HL-60/S4 treated with phorbol 12-myristate 13-acetate at 8.2 ng/mL for 4 days and 3 days (cell line): ENCODE results near the gene KLF13.

Experiments used
- in situ Hi-C: fragments of 300-500 bp; cut with MboI; formaldehyde crosslinking; loops from 2 replicates; pipeline ENCODE4 v1.15.0; 2022; ENCODE audit warnings: low sequenced_read_pairs

KLF13 gene

GRCh38 chr15:31298707-31299172 lies 27.9 kb upstream of the KLF13 start:
- in situ Hi-C loops: no loop called here

- in situ Hi-C loops: no loop called here
These were observed 26.4 kb upstream of the KLF13 start for GRCh38 chr15:31300208-31300661.

DNA sequence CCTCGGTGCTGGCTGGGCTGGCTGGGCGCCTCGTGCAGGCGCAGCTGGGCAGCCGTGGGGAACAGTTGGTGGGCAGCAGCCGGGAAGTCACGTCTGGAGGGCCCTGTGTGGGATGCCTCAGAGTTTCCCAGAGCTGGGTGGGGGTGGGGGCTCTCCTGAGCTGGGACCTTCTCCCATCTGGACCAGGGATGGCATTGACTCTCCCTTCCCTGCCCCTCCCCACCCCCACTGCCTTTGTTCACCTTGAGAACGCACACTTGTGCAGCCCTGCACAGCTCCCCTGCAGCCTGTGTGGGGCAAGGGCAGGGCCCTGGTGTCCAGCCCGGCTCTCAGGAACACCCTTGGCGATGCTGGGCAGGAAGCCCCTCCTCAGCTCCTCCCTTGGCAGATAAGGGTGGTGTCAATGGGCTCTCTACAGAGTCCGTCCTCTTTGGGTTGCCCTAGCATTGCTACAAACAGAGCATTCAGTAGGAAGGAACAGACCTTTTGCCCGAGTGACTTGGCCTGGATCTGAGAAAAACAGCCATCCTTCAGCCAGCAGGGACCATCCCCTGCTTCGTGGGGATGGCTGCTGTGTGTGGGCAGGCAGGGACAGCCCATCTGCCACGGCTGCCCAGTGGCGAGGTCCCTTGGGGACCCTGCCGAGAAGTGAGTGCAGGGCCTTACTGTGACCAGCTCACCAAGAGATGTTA lies 25.5 kb upstream of the KLF13 start:
- in situ Hi-C loops: no loop called here

DNA sequence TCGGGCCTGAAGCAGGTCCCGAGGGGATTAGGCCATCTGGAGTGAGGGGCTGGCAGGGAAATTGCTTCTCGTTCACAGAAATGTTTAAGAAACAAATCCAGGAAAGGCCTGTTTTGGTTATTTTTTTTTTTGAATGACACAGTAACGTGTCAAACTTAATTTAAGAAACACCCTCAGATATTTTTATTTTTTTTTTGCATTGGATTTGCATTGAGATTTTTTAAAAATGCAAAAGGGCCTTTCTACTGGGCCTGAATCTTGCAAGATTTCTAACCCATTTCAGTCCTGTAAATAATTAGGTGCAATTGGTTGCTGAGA lies 25.0 kb upstream of the KLF13 start:
- in situ Hi-C loops: no loop called here

GRCh38 chr15:31302029-31302657 lies 24.5 kb upstream of the KLF13 start:
- in situ Hi-C loops: no loop called here

DNA sequence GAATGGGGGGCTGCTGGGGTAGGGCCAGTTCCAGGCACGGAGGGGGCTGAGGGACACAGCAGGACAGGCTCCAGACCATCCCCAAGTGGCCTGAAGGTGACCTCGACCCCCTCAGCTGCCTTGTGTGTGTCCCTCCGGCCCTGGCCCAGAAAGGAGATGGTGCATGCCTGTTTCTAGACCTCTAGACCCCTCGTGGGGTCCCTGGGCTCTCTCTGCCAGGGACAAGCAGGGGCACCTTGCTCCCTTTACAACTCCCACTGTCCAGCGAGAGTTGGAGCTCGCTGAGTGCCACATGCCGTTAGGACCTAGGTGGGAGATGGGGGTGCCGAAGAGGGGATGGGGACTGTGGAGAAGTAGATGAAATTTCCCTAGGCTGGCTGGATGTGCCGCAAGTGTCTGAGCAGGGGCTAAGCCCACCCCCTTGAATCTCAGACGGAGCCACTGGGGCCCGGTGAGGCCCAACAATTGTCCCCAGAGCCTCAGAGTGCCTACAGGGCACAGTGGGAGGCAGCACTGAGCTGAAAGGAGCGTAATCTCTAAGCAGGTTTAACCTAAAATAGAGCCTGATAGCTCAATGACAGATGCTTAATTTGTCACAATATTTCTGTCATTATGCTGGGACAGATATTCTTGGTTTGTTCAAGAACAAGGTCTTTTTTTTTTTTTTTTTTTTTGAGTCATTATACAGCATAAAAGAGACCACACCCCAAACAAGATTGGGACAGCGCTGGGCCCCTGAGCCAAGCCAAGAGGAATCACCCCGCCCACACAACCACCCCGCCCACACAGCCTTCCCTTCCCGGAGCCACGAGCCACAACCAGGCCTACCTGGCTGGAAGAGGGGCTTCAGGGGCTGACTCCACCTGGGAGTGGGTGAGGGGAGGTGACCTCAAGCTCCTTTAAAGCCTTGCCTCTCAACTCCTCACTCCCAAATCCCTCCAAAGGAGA lies 23.6 kb upstream of the KLF13 start:
- in situ Hi-C loops: no loop called here

DNA sequence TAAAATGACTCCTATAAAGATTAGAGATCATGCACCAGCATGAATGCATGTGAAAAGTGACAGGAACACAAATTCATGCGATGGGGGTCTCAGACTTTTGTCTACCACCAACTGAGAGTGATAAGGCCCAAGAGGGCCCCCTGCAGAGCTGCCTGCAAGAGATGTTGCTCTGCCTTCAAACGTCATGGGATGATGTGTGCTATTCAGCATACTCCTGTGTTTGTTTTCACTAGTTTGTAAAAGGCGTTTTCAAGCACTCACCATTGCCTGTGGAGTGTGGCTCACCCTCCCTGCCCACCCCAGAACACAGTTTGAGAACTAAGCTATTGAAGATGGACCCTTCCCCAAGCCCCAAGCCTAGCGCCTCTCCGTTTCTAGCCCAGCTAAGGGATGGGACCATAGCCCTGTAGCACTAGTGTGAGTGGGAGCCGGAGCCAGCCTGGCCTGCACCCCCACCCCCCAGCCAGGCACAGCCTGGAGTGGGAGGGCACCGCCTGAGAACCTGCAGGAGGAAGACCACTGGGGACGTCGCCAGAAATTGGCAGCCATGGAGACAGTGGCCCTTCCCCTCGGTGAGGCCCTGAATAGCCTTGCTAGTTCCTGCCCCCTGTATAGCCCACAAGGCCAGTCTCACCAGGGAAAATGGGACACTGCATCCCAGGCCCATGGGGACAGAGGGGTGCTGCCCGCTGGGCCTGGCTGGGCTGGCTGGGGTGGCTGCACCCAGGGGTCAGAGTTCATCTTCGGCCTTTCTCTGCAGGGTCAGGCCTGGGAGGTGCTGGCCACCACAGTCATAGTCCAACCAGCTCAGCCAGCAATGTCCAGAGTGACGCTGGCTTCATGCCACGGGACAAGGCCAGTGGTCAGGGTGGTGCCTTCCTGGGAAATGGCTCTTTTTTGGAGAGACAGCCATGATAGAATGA lies 22.6 kb upstream of the KLF13 start:
- in situ Hi-C loops: no loop called here

DNA sequence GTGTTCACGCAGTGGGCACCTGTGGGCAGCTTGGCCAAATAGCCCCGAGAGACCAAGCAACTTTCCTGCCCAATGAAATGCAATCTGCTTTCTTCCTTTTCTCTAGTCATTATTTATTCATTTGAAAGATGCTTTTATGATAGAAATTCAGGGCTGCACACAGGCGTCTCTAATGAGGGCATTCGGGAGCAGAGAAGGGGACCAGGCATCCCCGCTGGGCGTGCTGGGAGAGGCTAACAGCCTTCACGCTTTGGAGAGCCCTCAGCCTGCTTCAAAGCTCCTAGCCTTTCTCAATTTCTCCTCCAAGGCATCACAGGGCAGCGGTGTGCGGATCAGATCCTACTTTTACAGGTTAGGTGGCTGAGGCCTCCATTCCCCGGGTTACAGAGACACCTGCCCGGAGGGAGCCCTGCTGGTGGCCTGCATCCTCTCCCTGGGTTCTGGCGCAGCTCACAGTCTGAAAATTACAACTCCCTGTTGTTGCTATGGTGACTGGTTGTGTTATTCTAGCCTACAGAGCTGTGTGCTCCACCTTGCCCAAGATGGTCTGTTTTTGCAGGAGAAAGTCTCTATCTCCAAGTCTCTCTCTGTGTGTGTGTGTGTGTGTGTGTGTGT lies 21.8 kb upstream of the KLF13 start:
- in situ Hi-C loops: no loop called here

DNA sequence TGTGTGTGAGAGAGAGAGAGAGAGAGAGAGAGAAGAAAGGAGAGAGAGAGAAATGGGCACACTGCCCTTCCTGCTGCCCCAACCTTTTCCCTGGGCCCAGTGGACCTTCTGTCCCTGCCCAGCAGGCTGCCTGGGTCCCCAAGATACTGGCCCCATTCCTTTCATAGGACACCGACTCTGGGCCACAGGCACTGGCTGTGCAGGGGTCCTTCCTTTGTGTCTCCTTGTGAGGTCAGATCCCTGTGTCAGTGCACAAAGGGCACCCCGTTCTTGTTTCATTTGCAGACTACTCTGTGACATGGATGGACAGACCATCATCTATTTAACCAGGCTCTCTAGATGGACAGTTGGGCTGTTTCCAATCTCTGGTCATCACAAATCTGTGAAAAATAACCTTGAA lies 21.3 kb upstream of the KLF13 start:
- in situ Hi-C loops: no loop called here

- in situ Hi-C loops: no loop called here
These were observed 20.7 kb upstream of the KLF13 start for GRCh38 chr15:31305796-31306425.

DNA sequence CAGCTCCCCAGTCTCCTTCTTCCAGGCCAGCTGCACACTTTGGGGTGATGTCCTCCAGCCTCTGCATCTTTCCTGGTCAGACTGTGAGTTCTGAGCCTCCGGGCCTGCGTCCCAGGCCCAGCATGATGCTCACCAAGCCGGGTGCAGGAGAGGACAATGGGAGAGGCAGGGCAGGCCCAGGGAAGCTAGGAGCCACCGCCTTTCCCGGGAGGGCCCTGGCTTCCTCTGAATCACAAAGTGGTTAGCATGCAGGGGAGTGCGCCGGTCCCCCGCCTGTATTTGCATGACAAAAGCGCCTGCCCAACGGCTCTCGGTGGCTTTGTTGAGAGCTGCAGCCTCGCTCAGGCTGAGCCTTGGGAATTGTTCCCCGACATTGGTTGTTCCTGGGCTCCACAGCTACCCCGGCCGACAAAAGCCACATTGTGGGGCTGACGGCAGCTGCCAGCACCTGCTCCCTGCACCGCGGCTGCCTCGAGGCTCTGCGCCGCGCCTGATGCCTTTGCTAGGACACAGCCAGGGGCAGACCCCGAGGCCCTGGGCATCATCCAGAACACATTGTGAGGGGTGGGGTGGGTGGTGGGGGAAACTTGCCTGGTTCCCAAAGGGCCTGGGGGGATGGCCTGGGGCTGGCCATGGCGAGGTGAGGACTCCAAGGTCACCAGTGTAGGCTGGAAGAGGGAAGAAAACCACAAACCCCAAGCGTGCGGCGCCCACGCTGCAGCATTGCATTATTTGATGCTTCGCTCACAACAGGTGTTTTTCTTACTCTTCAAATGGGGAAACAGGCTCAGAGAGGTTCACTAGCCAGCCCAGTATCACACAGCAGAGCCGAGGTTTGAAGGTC lies 20.0 kb upstream of the KLF13 start:
- in situ Hi-C loops: no loop called here

- in situ Hi-C loops: no loop called here
These were observed 19.1 kb upstream of the KLF13 start for GRCh38 chr15:31307270-31308184.

- in situ Hi-C loops: no loop called here
These were observed 18.4 kb upstream of the KLF13 start for GRCh38 chr15:31308185-31308639.

DNA sequence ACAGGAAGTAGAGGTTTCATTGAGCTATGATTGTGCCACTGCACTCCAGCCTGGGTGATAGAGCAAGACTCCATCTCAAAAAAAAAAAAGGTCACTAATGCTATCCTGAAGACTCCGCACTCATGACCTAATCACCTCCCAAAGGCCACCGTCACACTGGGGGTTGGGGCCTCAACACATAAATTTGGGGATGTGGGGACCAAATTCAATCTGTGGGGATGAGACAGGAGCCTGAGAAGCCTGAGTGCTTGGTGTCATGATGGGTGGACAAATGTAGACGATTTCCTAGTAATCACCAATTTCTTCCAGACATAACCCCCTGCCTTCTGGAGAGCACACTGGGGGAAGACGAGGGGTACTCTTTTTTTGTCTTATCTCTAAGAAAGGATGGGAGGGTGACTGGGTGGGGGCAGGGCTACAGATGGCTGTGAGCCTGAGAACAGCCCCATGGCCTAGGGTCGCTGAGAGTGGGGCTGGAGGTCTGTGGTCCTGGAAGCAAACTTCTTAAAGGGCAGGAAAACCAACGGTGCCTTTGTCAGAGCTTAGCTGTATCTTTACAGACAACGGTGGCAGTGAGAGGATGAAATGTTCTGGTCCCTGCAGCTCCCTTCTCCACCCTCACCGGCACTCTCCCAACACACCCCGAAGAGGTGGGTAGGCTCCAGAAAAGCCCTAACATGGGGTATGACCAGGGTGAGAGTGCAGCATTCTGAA lies 16.6 kb upstream of the KLF13 start:
- in situ Hi-C loops: no loop called here

- in situ Hi-C loops: no loop called here
These were observed 14.7 kb upstream of the KLF13 start for GRCh38 chr15:31311735-31312619.

- in situ Hi-C loops: no loop called here
These were observed 13.4 kb upstream of the KLF13 start for GRCh38 chr15:31313223-31313622.
